Stimulated activated naive B cell treated with anti-CD40 and anti-IgM and Interleukin-4, amounts not matched to agents 10 μg/mL and 1 μg/mL and 100 μg/mL, for 72 hours (primary cell): ENCODE results near the gene CCDC187.

ENCODE experiments used
- ATAC-seq, 2 donors: fragments of 150-1000 bp; cut with Tn5 transposase; replicated peaks; 2 replicates each; pipeline ENCODE4 v1.10.0; 2021; ENCODE audit warnings: moderate library complexity in 1 of 2
- DNase-seq: peaks from one replicate; pipeline ENCODE4 v3.0.0; 2021
- H3K27ac Mint-ChIP-seq: one replicate; pipeline ENCODE4 v1.8.0; 2022; ENCODE audit warnings: mild to moderate bottlenecking, mixed read lengths
- H3K27me3 Mint-ChIP-seq, 2 donors: one replicate each; pipeline ENCODE4 v1.8.0; 2022; ENCODE audit warnings: mixed read lengths in 2 of 2
- H3K36me3 Mint-ChIP-seq, 2 donors: one replicate each; pipeline ENCODE4 v1.8.0; 2022; ENCODE audit warnings: mixed read lengths in 2 of 2, mild to moderate bottlenecking in 1 of 2
- H3K4me1 Mint-ChIP-seq, 2 donors: one replicate each; pipeline ENCODE4 v1.8.0; 2022; ENCODE audit warnings: mixed read lengths in 2 of 2, mild to moderate bottlenecking in 1 of 2
- H3K4me3 Mint-ChIP-seq, 2 donors: one replicate each; pipeline ENCODE4 v1.8.0; 2022; ENCODE audit warnings: mild to moderate bottlenecking in 2 of 2, mixed read lengths in 2 of 2, moderate library complexity in 1 of 2
- H3K9me3 Mint-ChIP-seq, 2 donors: one replicate each; pipeline ENCODE4 v1.8.0; 2022; ENCODE audit warnings: mixed read lengths in 2 of 2, mild to moderate bottlenecking in 1 of 2

The CCDC187 gene

DNA sequence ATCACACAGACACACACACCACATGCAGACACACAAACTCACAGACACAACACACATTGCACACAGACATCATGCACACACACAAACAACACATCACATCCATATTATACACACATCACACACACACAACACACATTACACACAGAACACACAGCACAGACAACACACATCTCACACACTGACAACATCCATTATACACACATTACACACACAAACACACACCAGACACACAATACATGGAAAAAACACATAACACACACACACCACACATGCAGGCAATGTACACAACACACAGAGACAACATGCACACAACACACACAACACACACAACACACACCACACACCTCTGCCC, 4.8 kb upstream of the CCDC187 start:
- no peak overlapping the region for H3K4me3 Mint-ChIP-seq
- H3K27ac Mint-ChIP-seq: no peak overlapping the region

DNA sequence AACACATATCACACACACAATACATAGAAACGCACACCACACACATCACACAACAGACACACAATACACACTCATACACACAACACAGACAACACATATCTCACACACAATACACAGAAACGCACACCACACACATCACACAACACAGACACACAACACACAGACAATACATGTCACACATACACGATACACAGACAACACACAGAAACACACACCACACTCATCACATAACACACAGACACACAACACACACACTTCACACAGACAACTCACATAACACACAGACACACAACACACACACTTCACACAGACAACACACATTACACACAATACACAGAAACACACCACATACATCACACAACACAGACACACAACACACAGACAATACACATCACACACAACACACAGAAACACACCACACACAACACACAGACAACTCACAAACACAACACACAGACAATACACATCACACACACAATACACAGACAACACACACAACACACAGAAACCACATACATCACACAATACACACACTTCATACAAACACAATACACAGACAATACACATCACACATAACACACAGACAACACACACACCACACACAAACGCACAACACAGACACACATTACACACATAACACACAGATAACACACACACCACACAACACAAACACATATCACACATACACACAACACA, 4.3 kb upstream of the CCDC187 start:
- Mint-ChIP-seq H3K4me1 (peaks cover 0 to 5% of the 10 kb centered on the region in 2 donors), H3K27me3 (peaks cover 0 to 4% of the 10 kb centered on the region in 2 donors), H3K27ac (no peak overlapping the region), H3K4me3 (no peak overlapping the region), H3K36me3 (no peaks in the 10 kb centered on the region), H3K9me3 (no peaks in the 10 kb centered on the region)
- DNase-seq: no peak
- ATAC-seq: no peak

More for the DNA sequence above, 4.8 kb upstream of the CCDC187 start:
- no peaks in the 10 kb centered on the region for H3K9me3 Mint-ChIP-seq
- peaks cover 0 to 4% of the 10 kb centered on the region in 2 donors for H3K27me3 Mint-ChIP-seq
- H3K36me3 Mint-ChIP-seq: no peaks in the 10 kb centered on the region
- ATAC-seq (no peak), DNase-seq (no peak)
- H3K4me1 Mint-ChIP-seq: peaks cover 0 to 5% of the 10 kb centered on the region in 2 donors

DNA sequence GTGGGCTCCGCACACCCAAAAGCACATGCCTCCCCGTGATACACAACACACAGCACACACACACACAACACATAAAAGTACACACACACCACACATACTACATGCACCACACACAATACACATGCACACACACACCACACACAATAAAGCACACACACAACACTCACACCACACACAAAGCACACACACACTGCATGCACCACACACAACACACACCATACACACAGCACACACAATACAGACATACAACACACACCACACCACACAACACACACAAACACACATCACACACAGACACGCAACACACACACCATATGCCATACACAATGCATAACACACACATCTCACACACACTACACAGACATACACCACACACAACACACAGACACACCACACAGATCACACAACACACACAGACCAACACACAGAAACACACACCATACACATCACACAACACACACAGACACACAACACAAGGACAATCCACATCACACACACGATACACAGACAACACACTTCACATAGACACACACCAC, 3.4 kb upstream of the CCDC187 start:
- H3K27me3 Mint-ChIP-seq: peaks cover 0 to 4% of the 10 kb centered on the region in 2 donors
- peaks cover 0 to 5% of the 10 kb centered on the region in 2 donors for H3K4me1 Mint-ChIP-seq
- H3K36me3 Mint-ChIP-seq: no peaks in the 10 kb centered on the region
- DNase-seq: no peak
- no peaks in the 10 kb centered on the region for H3K9me3 Mint-ChIP-seq
- H3K4me3 Mint-ChIP-seq: no peak overlapping the region
- ATAC-seq: no peak
- no peak overlapping the region for H3K27ac Mint-ChIP-seq

DNA sequence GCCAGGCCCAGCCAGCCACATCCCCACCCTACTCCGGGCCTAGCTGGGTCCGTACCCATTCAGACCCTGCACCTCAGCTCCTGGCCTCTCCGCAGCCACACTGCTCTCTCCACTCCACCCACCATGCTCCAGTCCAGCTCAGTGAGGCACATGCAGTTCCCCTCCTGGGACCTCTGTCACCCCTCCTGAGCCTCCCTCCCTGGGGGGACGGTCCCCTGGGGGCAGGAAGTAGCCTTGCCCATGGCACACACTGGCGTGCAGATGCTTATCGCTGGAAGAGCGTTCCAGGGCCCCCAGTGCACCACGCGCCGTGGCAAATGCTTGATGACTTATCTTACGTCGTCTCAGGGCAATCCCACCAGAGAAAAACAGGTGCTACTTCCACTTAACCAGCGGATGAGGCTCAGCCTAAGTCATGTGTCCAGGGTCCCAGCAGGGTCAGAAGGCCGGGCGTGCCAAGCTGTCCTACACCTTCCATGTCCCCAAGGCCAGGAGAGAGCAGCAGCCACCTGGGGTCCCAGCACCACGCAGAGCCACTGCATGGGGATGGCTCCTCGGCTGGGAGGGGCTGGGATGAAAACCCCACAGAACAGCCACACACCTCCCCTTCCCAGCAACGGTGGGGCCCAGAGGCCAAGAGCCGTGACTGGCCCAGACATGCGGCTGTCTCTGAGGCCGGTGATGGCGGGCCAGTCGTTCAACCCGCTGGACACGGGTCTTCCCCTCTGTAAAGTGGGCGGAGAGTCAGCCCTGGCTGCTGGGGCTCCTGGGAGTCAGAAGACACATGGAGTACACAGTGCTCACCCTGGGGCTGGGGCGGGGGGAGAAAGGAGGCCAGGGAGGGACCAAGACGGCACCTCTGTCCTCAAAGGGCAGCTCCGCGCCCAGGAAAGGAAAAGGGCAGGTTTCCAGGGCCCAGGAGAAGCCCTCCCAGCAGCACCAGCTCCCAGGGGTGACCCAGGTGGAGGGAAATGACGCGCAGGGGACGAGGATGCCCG, 2.6 kb upstream of the CCDC187 start:
- Mint-ChIP-seq H3K4me3 (no peak overlapping the region), H3K9me3 (no peaks in the 10 kb centered on the region), H3K36me3 (no peaks in the 10 kb centered on the region), H3K4me1 (peaks cover 0 to 5% of the 10 kb centered on the region in 2 donors), H3K27ac (peak overlapping the region; percentile 52), H3K27me3 (peaks cover 0 to 4% of the 10 kb centered on the region in 2 donors)
- DNase-seq (no peak), ATAC-seq (peak; percentile 46 to 49)

DNA sequence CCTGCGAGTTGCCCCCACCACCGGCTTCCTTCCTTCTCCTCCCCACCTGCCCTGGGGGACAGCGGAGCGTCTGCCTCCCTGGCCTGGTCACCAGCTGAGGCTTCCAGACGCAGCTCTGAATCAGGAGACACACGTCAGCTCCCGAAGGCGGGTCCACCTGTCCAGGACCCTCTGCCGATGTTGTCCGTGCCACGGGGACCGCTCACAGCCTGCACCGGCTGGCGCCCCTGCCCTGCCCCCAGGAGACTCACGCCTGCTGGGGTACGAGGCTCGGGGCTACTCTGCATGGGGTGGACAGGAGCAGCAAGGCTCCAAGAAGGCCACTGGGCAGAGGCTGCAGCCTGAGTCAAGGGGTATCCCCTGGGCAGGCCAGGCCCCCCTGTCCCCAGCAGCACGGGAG, 1.9 kb upstream of the CCDC187 start:
- Mint-ChIP-seq H3K36me3 (no peaks in the 10 kb centered on the region), H3K4me3 (no peak overlapping the region), H3K27ac (no peak overlapping the region), H3K9me3 (no peaks in the 10 kb centered on the region), H3K4me1 (peaks cover 0 to 5% of the 10 kb centered on the region in 2 donors), H3K27me3 (peaks cover 0 to 4% of the 10 kb centered on the region in 2 donors)
- DNase-seq (no peak), ATAC-seq (no peak)

DNA sequence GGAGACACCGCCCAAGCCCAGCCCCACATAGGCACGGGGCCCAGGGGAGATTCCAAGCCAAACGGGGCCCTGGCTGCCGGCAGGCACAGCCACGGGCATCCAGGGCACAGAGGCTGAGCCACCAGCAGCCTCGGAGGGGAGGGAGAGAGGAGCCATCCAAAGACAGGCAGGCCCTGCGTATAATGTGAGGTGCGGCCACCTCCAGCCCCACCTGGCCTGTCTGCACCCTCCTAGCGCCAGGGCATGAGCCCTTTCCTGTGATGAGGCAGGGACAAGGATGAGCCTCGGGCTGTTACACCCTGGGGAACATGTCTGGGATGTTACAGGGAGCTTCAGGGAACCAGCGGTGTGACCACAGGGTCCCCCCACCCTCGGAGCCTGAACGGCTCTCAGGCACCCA, 1.1 kb upstream of the CCDC187 start:
- ATAC-seq: no peak
- no peak overlapping the region for H3K4me3 Mint-ChIP-seq
- H3K27ac Mint-ChIP-seq: no peak overlapping the region
- DNase-seq: no peak
- no peaks in the 10 kb centered on the region for H3K36me3 Mint-ChIP-seq
- H3K9me3 Mint-ChIP-seq: no peaks in the 10 kb centered on the region
- H3K4me1 Mint-ChIP-seq: peaks cover 0 to 5% of the 10 kb centered on the region in 2 donors
- H3K27me3 Mint-ChIP-seq: peaks cover 0 to 4% of the 10 kb centered on the region in 2 donors

DNA sequence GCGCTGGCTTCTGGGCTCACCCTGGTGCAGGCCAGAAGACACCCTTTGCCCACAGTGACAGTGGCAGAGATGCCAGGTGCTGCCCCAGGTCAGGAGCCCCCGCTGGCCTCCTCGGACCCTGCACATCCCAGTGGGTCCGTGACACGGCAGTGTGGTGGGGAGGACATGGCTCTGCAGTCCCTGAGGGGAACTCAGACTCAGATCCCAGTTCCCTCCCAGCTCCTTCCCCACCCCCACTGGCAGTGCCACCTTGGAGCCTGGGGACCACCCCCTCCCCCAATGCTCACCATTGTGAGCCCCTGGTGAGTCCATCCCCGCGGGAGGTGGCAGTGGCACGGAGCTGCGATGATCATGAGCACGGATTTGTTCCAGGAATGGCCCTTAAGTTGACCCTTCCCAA, 562 bp upstream of the CCDC187 start:
- peaks cover 0 to 4% of the 10 kb centered on the region in 2 donors for H3K27me3 Mint-ChIP-seq
- no peaks in the 10 kb centered on the region for H3K9me3 Mint-ChIP-seq
- H3K27ac Mint-ChIP-seq: no peak overlapping the region
- DNase-seq: no peak
- ATAC-seq: no peak
- no peaks in the 10 kb centered on the region for H3K36me3 Mint-ChIP-seq
- peaks cover 0 to 5% of the 10 kb centered on the region in 2 donors for H3K4me1 Mint-ChIP-seq
- H3K4me3 Mint-ChIP-seq: no peak overlapping the region

DNA sequence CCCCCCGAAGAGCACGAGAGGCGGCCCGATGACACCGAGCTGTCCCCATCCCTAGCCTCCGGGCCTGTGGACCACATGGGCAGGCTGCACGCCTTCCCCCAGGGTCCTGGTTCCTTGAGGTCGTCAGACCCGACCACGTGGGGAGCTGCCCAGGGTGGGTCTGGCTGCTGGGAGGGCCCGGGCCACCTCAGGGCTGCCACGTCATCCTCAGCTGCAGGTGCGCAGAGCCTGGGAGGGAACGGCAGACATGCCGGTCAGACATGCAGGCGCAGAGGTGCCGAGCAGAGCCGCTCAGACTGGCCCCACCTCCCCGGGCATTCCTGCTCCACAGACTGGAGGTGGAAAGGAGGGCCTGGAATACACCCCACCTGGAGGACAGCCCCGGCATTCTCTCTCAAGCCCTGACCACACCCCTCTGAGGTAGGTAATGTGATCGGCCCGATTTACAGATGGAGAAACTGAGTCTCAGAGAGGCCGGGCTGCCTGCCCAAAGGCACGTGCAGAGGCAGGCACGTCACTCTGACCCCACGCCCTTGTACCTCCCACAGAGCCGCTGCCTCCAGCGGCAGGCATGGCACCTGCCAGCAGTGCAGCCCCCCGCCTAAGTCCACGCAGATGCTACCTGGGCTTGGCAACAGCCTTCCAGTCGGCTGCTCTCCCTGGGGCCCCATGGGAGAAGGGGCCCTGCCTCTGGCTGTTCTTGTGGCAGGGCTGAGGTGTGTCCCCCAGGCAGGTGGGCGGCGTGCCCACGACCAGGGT, 649 bp downstream of the CCDC187 start:
- DNase-seq: no peak
- Mint-ChIP-seq H3K27ac (no peak overlapping the region), H3K4me3 (no peak overlapping the region), H3K9me3 (no peaks in the 10 kb centered on the region), H3K4me1 (peaks cover 0 to 5% of the 10 kb centered on the region in 2 donors), H3K27me3 (peaks cover 0 to 4% of the 10 kb centered on the region in 2 donors), H3K36me3 (no peaks in the 10 kb centered on the region)
- ATAC-seq: no peak

DNA sequence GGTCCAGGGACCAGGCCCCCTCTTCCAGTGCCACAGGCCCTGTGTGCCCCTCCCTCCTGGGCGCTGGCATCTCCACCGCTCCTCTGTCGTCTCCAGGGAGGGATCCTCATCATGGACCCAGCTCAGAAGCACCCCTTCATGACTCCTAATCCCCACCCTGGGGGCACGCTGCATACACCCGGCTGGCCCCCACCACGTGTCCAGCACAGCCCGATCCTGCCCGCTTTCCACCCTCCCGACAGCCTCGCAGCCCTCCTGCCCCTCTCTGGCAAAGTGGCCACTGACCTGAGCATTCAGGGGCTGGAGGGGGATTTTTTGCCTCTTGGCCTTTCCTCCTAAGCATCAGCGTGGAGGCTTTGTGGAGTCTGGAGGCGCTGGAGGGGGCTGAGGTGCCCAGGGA, 1.4 kb downstream of the CCDC187 start:
- no peak overlapping the region for H3K4me3 Mint-ChIP-seq
- ATAC-seq: no peak
- peaks cover 0 to 5% of the 10 kb centered on the region in 2 donors for H3K4me1 Mint-ChIP-seq
- H3K9me3 Mint-ChIP-seq: no peaks in the 10 kb centered on the region
- no peaks in the 10 kb centered on the region for H3K36me3 Mint-ChIP-seq
- H3K27ac Mint-ChIP-seq: no peak overlapping the region
- DNase-seq: no peak
- peaks cover 0 to 4% of the 10 kb centered on the region in 2 donors for H3K27me3 Mint-ChIP-seq

DNA sequence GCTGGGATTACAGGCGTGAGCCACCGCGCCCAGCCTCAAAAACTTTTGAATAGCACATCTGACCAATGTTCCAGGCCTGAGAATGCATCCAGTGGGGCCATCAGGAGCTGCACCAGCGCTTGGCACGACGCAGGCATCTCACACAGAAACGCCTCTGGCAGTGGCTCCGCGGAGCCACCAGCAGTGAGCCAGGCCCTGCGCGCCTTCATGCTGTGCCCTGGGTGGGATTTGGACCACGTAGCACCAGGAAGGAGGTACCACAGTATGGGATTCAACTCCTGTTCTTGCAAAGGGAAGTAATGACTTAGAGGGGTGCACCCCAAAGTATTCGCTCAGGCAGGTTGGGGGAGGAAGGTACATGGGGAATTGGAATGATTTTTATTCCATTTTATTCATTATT, 3.0 kb downstream of the CCDC187 start:
- ATAC-seq (no peak), DNase-seq (no peak)
- no peaks in the 10 kb centered on the region for H3K27me3 Mint-ChIP-seq
- peaks cover 3 to 5% of the 10 kb centered on the region in 2 donors for H3K4me1 Mint-ChIP-seq
- H3K4me3 Mint-ChIP-seq: no peak overlapping the region
- H3K27ac Mint-ChIP-seq: no peak overlapping the region
- H3K36me3 Mint-ChIP-seq: no peaks in the 10 kb centered on the region
- H3K9me3 Mint-ChIP-seq: no peaks in the 10 kb centered on the region

DNA sequence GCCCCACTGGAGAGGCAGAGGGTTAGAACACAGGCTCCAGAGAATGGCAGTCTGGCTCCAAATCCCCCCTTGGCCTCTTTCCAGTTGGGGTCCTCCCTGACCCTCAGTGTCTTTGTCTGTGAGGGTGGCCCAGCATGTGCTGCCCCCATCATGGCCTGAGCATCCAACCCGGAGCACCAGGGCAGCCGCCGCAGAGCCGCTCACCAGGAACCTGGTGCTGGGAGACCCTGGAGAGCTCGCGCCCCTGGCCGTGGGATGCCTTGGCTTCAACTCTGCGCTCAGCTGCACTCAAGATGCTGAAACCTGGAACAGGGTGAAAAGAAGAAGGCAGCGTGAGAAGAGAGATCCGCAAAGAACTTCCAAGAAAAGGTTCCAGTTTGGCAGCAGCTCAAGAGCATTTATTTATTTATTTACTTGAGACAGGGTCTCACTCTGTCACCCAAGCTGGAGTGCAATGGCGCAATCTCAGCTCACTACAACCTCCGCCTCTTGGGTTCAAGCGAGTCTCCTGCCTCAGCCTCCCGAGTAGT, 3.8 kb downstream of the CCDC187 start:
- Mint-ChIP-seq H3K27ac (peak overlapping the region; percentile 62), H3K36me3 (no peaks in the 10 kb centered on the region), H3K27me3 (no peaks in the 10 kb centered on the region), H3K9me3 (no peaks in the 10 kb centered on the region), H3K4me3 (no peak overlapping the region), H3K4me1 (peaks cover 3 to 5% of the 10 kb centered on the region in 2 donors)
- DNase-seq (no peak), ATAC-seq (no peak)

DNA sequence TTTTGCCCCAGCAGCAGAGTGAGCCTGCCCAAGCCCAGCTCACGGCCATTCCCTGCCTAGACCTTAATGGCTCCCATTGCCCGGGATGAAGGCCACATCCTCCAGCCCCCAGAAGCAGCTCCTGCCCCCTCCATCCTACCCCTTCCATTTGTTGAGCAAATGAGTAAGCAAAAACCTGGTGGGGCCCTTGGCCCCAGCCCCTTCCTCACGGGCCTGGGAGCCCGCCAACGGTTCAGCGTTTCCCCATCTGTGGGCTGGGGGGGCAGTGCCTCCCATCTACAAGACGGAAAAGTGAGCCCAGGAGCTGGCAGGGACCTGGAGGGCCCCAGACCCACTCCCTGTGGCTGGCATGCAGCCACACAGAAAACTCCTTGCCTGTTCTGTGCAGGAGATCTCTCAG, 4.4 kb downstream of the CCDC187 start:
- DNase-seq (no peak), ATAC-seq (no peak)
- Mint-ChIP-seq H3K27me3 (no peaks in the 10 kb centered on the region), H3K9me3 (no peaks in the 10 kb centered on the region), H3K4me1 (peaks cover 3 to 5% of the 10 kb centered on the region in 2 donors), H3K36me3 (no peaks in the 10 kb centered on the region), H3K4me3 (no peak overlapping the region), H3K27ac (no peak overlapping the region)

DNA sequence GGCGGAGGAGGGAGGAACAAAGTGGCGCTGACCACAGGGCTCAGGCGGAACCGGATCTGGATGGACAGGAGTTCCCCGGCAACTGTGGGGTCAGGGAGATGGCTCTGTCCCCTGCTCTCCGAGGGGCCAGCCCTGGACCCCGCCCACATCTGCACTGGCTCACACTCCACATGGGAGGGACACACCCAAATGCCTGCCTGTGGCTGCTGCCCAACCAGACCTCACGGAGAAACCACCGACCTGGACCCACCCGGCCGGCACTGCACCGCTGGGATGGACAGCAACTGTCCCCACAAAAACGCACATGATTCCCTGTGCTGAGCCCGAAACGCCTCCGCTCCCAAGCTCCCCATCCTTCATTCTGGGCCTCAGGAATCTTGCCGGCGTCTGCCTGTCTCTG, 4.8 kb downstream of the CCDC187 start:
- Mint-ChIP-seq H3K36me3 (no peaks in the 10 kb centered on the region), H3K9me3 (no peaks in the 10 kb centered on the region), H3K4me3 (no peak overlapping the region), H3K27me3 (no peaks in the 10 kb centered on the region), H3K4me1 (peaks cover 3 to 5% of the 10 kb centered on the region in 2 donors), H3K27ac (no peak overlapping the region)
- no peak for DNase-seq
- ATAC-seq: no peak
